Measurements from ENCODE around the gene CDYL. TPM values are rescaled to one million over a fixed set of nuclear protein-coding genes. Genes with fewer than 3 reads are reported as not detected.

CDYL gene
- total RNA-seq, 1 donor from 2014 or later = 47.2 TPM

- DNase-seq (ENCODE audit: low read depth, low spot score) = no peak
Measured at GRCh38 chr6:4883298-4883697, 107.1 kb downstream of the CDYL start.

- no peak for DNase-seq (ENCODE audit: low read depth, low spot score)
Measured at GRCh38 chr6:4884646-4885340, 108.6 kb downstream of the CDYL start.

DNA sequence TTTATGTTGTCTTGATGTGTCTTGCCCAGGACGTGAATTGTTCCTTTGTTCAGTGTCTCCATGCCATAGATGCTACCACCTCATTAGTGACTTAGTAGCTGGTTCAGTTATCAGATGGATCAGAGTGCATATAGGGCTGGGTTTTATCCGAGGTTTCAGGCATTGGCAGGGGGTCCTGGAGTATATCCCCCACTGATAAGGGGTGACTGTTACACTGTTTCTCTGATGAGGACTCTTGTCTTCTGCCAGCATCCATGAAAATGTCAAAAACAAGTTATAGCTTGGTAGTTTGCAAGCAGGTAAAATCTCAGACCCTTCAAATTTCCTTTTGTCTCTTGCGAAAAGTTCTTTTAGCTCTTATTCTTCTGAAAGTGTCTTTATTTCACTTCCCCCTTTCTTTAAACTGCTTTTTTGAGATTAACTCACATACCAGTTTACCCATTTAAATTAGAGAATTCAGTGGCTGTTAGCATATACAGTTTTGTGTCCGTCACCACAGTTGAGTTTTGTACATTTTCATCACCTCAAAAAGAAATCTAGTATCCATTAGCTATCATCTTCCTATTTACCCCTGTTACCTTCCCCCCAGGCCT lies 109.2 kb downstream of the CDYL start:
- no peak for DNase-seq (ENCODE audit: low read depth, low spot score)

DNA sequence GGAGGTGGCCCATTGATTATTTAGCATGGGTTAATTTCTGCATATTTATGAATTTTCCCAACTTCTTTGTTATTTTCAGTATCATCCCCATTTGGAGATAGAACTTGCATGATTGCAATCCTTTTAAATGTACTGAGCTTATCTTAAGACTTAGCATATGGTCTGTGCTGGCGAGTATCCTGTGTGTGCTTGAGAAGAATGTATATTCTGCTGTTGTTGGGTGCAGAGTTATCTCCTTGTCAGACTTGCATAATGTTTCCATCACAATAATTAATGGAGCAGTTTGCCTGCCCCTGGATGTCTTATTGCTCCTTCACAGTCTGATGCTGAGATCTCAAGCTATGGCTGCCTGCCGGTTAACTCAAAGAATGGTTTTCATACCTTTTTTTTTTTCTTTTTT lies 112.6 kb downstream of the CDYL start:
- DNase-seq (ENCODE audit: low read depth, low spot score) = no peak

DNA sequence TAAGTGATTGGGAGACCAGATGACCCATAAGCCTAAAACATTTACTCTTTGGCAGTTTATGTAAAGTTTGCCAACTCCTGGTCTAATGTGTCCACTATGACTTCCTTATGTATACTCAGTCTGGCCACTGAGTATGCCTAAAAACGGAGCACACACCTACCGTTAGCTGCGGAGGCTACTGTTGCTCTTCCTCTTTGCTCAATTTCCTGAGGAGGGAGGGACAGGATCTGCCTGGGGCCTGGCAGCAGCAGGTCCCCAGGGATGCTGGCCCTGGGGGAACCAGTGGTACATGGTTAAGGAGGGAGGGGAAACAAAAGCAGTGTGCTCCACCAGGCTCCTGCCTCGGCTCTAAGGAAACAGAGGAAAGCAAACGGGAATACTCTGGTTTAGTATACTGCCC lies 113.5 kb downstream of the CDYL start:
- DNase-seq (ENCODE audit: low read depth, low spot score) = no peak

- no peak for DNase-seq (ENCODE audit: low read depth, low spot score)
Measured at GRCh38 chr6:4890191-4890590, 114.0 kb downstream of the CDYL start.

DNA sequence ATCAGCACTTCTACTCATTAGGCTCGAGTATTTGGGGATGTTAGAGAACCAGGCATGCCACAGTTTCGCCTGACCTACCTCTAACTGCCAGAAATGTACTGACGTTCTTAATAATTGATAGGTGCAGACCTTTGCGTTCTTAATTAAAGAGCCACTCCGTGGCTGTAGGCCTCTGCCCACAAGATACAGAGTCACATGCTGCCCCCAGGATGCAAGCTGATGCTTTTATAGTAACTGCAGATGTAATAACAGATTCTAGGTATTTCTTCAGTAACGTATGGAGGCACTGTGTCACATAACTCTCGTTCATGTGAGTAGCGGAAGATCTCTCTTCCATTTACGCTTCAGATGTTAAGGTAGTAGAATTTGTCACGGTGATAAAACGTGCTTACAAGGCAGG lies 114.4 kb downstream of the CDYL start:
- no peak for DNase-seq (ENCODE audit: low read depth, low spot score)

GRCh38 chr6:4891141-4891540 lies 114.9 kb downstream of the CDYL start:
- DNase-seq (ENCODE audit: low read depth, low spot score) = no peak

GRCh38 chr6:4892785-4893485 lies 116.7 kb downstream of the CDYL start:
- DNase-seq (ENCODE audit: low read depth, low spot score) = no peak

DNA sequence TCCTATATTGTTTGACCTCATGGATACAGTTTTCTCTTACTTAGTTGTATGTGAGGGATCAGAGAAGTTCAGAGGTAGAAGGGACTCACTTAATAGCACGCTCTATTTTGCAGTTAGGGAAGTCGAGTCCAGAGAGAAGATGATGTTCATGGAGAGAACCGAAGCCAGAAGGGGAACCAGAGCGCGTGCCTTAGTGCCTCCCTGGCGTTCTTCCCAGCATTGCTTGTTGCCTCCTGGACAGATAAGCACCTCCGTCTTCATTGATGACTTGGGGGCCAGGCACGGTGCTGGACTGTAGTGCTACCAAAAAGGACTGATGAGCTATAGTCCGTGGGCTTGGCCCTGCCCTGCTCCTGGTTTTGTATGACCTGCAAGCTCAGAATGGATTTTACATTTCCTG lies 117.8 kb downstream of the CDYL start:
- DNase-seq (ENCODE audit: low read depth, low spot score) = no peak

DNA sequence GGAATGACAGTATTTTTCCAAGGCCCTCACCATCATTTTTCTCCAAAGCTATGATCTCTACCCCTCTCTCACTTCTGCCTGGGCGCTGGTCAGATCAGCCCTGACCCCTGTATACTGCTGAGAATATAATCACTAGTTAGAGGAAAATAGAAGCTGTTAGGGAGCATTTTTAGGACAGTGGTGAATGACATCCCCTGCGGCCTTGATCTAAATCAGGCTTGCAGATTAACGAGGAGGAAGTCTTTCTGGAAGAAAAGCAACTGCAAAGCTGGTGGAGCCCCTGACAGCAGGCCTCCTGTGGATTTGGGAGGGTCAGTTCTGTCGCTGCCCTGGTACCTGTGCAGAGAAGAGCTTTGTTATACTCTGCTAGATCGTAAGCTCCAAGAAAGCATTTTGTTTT lies 119.8 kb downstream of the CDYL start:
- no peak for DNase-seq (ENCODE audit: low read depth, low spot score)

DNA sequence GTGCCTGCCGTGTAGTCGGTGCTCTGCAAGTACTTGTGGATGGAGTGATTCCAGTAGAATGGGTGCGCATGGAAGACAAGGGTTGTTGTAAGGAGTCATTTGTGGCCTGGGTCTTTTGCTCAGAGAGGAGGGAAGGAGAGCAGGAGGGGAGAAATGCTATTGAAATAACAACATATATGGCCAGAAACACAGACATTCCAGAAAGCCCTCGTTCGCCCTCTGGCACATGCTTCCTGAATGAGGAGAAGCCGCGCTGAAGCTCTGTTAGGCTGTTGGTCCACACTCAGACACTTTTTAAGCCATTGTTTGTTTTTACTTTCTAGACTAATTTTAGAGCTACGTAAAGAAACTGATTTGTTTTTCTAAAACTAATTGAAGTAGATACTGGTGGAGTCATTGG lies 120.2 kb downstream of the CDYL start:
- DNase-seq (ENCODE audit: low read depth, low spot score) = no peak

- no peak for DNase-seq (ENCODE audit: low read depth, low spot score)
Measured at GRCh38 chr6:4899249-4900034, 123.2 kb downstream of the CDYL start.

- DNase-seq (ENCODE audit: low read depth, low spot score) = no peak
Measured at GRCh38 chr6:4901386-4902061, 125.3 kb downstream of the CDYL start.

DNA sequence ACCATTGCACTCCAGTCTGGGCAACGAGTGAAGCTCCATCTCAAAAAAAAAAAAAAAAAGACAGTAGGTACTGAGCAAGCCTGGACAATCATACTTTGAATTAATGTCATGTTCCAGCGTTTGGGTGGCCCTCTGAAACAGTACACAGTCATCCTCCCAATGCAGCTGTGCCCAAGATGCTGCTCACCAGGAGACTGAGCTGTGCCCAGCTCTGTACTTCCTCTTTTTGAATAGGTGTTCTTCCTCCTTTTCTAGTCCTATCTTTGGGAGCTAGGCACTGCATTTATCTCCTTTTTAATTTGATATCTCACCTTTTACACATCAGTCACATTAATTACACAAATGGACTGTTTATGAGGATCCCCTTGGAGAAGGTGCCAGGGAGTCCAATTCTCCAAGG lies 126.2 kb downstream of the CDYL start:
- DNase-seq (ENCODE audit: low read depth, low spot score) = no peak

DNA sequence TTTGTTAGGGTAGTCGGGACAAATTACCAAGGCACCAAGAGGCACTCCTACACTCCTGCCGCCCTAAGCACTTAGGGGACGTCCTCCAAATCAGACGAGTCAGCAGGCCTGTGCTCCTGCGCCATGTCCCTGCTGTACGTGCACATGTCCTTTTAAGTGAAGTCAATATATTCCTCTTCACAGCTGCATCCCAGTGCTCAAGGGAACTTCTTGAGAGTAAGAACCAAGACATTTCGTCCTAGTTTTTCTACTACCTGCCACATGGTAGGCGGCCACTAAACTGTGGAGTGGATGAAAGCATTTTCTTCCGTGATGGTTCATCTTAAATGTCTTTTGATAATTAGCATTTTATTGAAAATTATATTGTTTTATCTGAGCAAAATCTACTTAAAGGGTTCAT lies 126.9 kb downstream of the CDYL start:
- DNase-seq (ENCODE audit: low read depth, low spot score) = no peak

DNA sequence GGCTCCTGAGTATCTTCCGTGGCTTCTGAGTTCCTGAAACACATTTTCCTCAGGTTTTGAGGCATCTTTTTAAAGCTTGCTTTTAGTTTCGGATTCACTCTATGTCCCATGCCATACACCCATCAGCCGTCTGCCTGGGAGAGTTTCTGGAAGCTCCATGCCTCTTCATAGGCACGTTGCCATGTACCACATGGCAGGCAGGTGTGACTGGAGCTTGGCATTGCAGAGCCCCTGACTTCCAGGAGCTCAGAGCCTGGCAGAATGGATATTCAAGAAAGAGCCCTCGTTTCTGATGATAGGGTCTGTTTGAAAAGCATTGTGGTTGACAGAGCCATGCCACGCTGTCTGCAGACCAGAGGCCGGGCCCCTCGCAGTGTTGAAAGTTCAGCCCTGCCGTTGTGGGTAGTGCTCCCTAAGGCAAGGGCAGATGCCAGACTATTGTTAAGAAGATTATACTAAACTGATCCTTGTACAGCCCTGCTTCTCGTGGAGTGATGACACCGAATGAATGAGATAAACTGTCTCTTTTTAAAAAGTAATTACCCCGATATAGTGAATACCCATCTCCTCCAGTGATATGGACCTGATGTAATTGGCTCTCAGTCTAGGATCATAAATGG lies 127.7 kb downstream of the CDYL start:
- DNase-seq (ENCODE audit: low read depth, low spot score) = no peak

- no peak for DNase-seq (ENCODE audit: low read depth, low spot score)
Measured at GRCh38 chr6:4904461-4905025, 128.3 kb downstream of the CDYL start.

DNA sequence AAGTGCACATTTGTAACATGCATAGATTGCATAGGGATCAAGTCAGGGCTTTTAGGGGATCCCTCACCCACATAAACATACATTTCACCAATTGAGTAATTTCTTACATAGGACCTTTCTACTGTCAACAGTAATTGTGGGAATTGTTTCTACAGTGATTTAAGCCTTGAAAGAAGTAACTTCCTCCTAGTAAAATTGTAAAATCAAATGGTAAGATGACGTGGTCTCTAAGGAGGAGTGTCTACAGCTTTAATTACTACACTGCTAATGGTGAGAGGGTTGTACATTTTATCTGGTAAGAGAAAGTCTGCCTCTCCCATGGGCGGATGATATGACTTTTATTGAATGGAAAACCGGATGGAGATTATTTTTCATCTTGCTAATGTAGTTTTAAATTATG lies 129.6 kb downstream of the CDYL start:
- DNase-seq (ENCODE audit: low read depth, low spot score) = no peak

Measured in pulmonary artery endothelial cell (primary cell).